Endothelial cell of umbilical vein (primary cell): ENCODE results near the gene TGM6. TPM values are rescaled to one million over a fixed set of nuclear protein-coding genes. Genes with fewer than 3 reads are reported as not detected.

Experiments used
- BruUV-seq: library from RNA; stranded (reverse); fragments of 400-500 nt; replicated peaks from 2 replicates; lab custom pipeline; 2021; lab: Mats Ljungman, UMichigan
- CTCF ChIA-PET: fragments of 300-600, 350-600 bp; sonication (Branson Sonifier 250); formaldehyde crosslinking; loops from one replicate; lab custom pipeline; 2021; ENCODE audit warnings: antibody characterized with exemption, inconsistent platforms; lab: Charles Lee
- POLR2A ChIA-PET: fragments of 300-600, 350-600 bp; sonication (Branson Sonifier 250); formaldehyde crosslinking; loops from one replicate; lab custom pipeline; 2021; ENCODE audit warnings: antibody characterized with exemption, inconsistent platforms; lab: Charles Lee
- DNase-seq: peaks from one replicate; pipeline ENCODE4 v3.0.0-alpha.2; 2011; ENCODE audit warnings: low read depth, low spot score
- FAIRE-seq: peaks from 2 replicates; lab custom pipeline; 2011; peaks lifted over from hg19 to GRCh38; lab: Jason Lieb, UNC
- H2AFZ ChIP-seq: 2 replicates; pipeline ENCODE4 v1.6.0; 2012; ENCODE audit warnings: low read depth, low read length, control low read depth, inconsistent platforms
- H3K27ac ChIP-seq: 2 replicates; pipeline ENCODE4 v1.5.1; 2011; ENCODE audit warnings: low read depth, mild to moderate bottlenecking, control low read depth, low read length, moderate library complexity; ENCODE audit not compliant: insufficient read depth
- H3K27me3 ChIP-seq, 2 experiments: 2 replicates each; pipeline versions ENCODE4 v1.6.0 to v1.6.1; 2011; ENCODE audit warnings: low read length in 2 of 2, mixed read lengths in 1 of 2; ENCODE audit not compliant: control insufficient read depth in 2 of 2, insufficient read depth in 2 of 2
- H3K36me3 ChIP-seq, 2 experiments: 2 replicates in 1 of 2; 3 replicates in 1 of 2; pipeline ENCODE4 v1.5.1; 2011; ENCODE audit warnings: low read length in 2 of 2, mild to moderate bottlenecking in 1 of 2, moderate library complexity in 1 of 2; ENCODE audit not compliant: control insufficient read depth in 2 of 2, insufficient read depth in 2 of 2; ENCODE audit errors: extremely low read depth in 1 of 2
- H3K4me1 ChIP-seq: 3 replicates; pipeline ENCODE4 v1.5.1; 2011; ENCODE audit warnings: mild to moderate bottlenecking, low read length; ENCODE audit not compliant: control insufficient read depth, insufficient read depth; ENCODE audit errors: extremely low read depth
- H3K4me2 ChIP-seq: 2 replicates; pipeline ENCODE4 v1.6.1; 2011; ENCODE audit warnings: low read length, control low read depth, mixed read lengths; ENCODE audit not compliant: insufficient read depth
- H3K4me3 ChIP-seq, 3 experiments: fragments of 200-600 bp in 1 of 3; sonication (generic), shearing (Covaris generic) in 1 of 3; replicated peaks in 1 of 3; 2 replicates each; pipeline ENCODE4 v1.5.1; 2011 to 2016; ENCODE audit warnings: control low read depth in 3 of 3, low read length in 3 of 3, mild to moderate bottlenecking in 2 of 3, inconsistent platforms in 1 of 3, low read depth in 1 of 3, moderate library complexity in 1 of 3; ENCODE audit not compliant: insufficient read depth in 1 of 3
- H3K79me2 ChIP-seq: 2 replicates; pipeline ENCODE4 v1.6.0; 2012; ENCODE audit warnings: low read length, inconsistent platforms; ENCODE audit not compliant: control insufficient read depth, insufficient read depth
- H3K9ac ChIP-seq: replicated peaks from 2 replicates; pipeline ENCODE3; 2011; ENCODE audit warnings: low read length, control low read depth; ENCODE audit not compliant: insufficient read depth; ENCODE audit errors: extremely low read depth
- H3K9me1 ChIP-seq: replicated peaks from 3 replicates; pipeline ENCODE4 v1.6.0; 2011; ENCODE audit warnings: mild to moderate bottlenecking, low read length; ENCODE audit not compliant: control insufficient read depth, insufficient read depth; ENCODE audit errors: extremely low read depth
- H3K9me3 ChIP-seq: replicated peaks from 2 replicates; pipeline ENCODE4 v1.5.1; 2012; ENCODE audit warnings: low read length, inconsistent platforms; ENCODE audit not compliant: control insufficient read depth, insufficient read depth
- H4K20me1 ChIP-seq: replicated peaks from 2 replicates; pipeline ENCODE3; 2011; ENCODE audit warnings: mild to moderate bottlenecking, low read length; ENCODE audit not compliant: control insufficient read depth, insufficient read depth; ENCODE audit errors: extremely low read depth
- EZH2 ChIP-seq: IDR thresholded peaks from 2 replicates; pipeline ENCODE4 v1.6.1; 2012; ENCODE audit warnings: borderline replicate concordance, low read depth, mild to moderate bottlenecking, moderate library complexity, low read length, inconsistent platforms; ENCODE audit not compliant: severe bottlenecking
- FOS ChIP-seq: IDR thresholded peaks from 2 replicates; pipeline ENCODE4 v1.6.1; 2011; ENCODE audit warnings: mild to moderate bottlenecking, low read length, moderate library complexity, borderline replicate concordance; ENCODE audit not compliant: insufficient read depth
- GATA2 ChIP-seq: IDR thresholded peaks from 2 replicates; pipeline ENCODE4 v1.7.0; 2011; ENCODE audit warnings: low read depth, mild to moderate bottlenecking, moderate library complexity, mixed read lengths, low read length; ENCODE audit not compliant: insufficient read length, insufficient read depth
- JUN ChIP-seq: IDR thresholded peaks from 2 replicates; pipeline ENCODE4 v1.6.1; 2011; ENCODE audit warnings: borderline replicate concordance, low read depth; ENCODE audit not compliant: insufficient read length, insufficient read depth
- MYC ChIP-seq: IDR thresholded peaks from one replicate; pipeline ENCODE4 v1.6.1; 2011; ENCODE audit warnings: mild to moderate bottlenecking, low read depth, low read length
- POLR2A ChIP-seq: IDR thresholded peaks from 2 replicates; pipeline ENCODE4 v1.6.1; 2012; ENCODE audit warnings: low read depth, mild to moderate bottlenecking, control low read depth, low read length
- POLR2AphosphoS5 ChIP-seq: IDR thresholded peaks from 2 replicates; pipeline ENCODE4 v1.6.1; 2012; ENCODE audit warnings: low read depth, mild to moderate bottlenecking, control low read depth, low read length, moderate library complexity; ENCODE audit not compliant: insufficient read depth
- dilution Hi-C: fragments of 300-500 bp; cut with MboI; formaldehyde crosslinking; loops from one replicate; pipeline ENCODE4 v1.15.0; 2019; ENCODE audit warnings: low sequenced_read_pairs; ENCODE audit not compliant: extremely low pct_ligation_motif_present
- intact Hi-C: fragments of 100-400 bp; cut with micrococcal nuclease; formaldehyde crosslinking; loops from one replicate; pipeline ENCODE4 v1.10.0; 2022
- polyA plus RNA-seq, 4 experiments: library from polyadenylated mRNA; depleted of rRNA in 3 of 4; stranded (reverse) in 3 of 4; unstranded in 1 of 4; fragments of >200 nt; gene quantifications; 2 replicates each; pipeline versions ENCODE4 v1.2.1 to v1.2.3, GENCODE V29; 2011 to 2012; ENCODE audit warnings: missing spikeins in 1 of 4
- total RNA-seq: library from RNA; stranded (reverse); gene quantifications from 2 replicates; pipeline ENCODE4 v1.2.3, GENCODE V29; 2021
- TF ChIP-seq, protein P1 (sequence below): IDR thresholded peaks from 2 replicates; pipeline ENCODE4 v1.6.1; 2011; ENCODE audit not compliant: insufficient read depth, insufficient read length
- TF ChIP-seq, protein P2 (sequence below), 2 donors: IDR thresholded peaks; 1 replicate in 1 of 2; 2 replicates in 1 of 2; pipeline ENCODE4 v1.5.1; 2011; ENCODE audit warnings: low read length in 2 of 2, mild to moderate bottlenecking in 2 of 2, moderate library complexity in 2 of 2, control low read depth in 1 of 2, inconsistent platforms in 1 of 2, low read depth in 1 of 2; ENCODE audit not compliant: insufficient read depth in 1 of 2; ENCODE audit errors: extremely low read depth in 1 of 2

TGM6 gene
- total and polyA plus RNA-seq, 2 donors (not counting 3 experiments of a cell fraction or from before 2014, with no cell fraction given), result not detected

DNA sequence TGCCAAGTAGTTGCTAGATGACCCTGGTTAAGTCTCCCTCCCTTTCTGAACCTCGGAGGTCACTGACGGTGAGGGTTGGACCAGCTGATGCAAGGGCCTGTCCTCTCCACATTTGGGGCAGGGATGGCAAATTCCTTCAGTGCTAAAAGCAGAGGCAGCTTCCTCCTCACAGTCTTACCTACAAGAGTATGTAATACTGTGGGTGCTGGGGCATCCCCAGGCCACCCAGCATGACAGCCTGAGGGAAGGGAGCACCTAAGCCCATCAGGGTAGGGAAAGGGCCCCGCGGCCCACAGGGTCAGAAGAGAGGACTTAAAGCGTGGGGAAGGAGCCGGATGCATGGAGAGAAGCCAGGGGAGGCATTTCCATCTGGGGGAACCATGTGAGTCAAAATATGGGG, 46.9 kb upstream of the TGM6 start:
- POLR2A ChIA-PET, result interaction anchor here (0.6 kb wide), 1 partner anchor 37 kb away, joined by 3 read pairs; no protein-coding TSS in a partner anchor
- no peaks in the 10 kb centered on the region for H3K9me3 ChIP-seq
- FAIRE-seq (no peak), DNase-seq (no peak)
- no peak overlapping the region for H3K4me3 ChIP-seq
- intact Hi-C loops (no loop called here), dilution Hi-C loops (no loop called here)
- no peaks in the 10 kb centered on the region for H3K36me3 ChIP-seq
- no peak overlapping the region for H3K4me2 ChIP-seq
- H2AFZ ChIP-seq, result no peak overlapping the region
- H3K9me1 ChIP-seq, result no peaks in the 10 kb centered on the region
- H3K4me1 ChIP-seq, result no peaks in the 10 kb centered on the region
- CTCF ChIA-PET, result interaction anchor here (1.3 kb wide), 1 partner anchor 15 kb away, joined by 3 read pairs; no protein-coding TSS in a partner anchor
- BruUV-seq, result no TSS peak
- H3K27me3 ChIP-seq, result peaks cover 0 to 4% of the 10 kb centered on the region in 2 experiments
- H3K27ac ChIP-seq, result no peak overlapping the region
- H3K79me2 ChIP-seq, result no peaks in the 10 kb centered on the region
- H4K20me1 ChIP-seq, result no peaks in the 10 kb centered on the region
- no peak overlapping the region for H3K9ac ChIP-seq
- TF ChIP-seq POLR2A, result no peak
- TF ChIP-seq, protein P1, sequence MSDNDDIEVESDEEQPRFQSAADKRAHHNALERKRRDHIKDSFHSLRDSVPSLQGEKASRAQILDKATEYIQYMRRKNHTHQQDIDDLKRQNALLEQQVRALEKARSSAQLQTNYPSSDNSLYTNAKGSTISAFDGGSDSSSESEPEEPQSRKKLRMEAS, result no peak
- no peak for TF ChIP-seq MYC
- TF ChIP-seq EZH2, result no peak
- no peak for TF ChIP-seq POLR2AphosphoS5
- TF ChIP-seq GATA2, result no peak
- no peak for TF ChIP-seq JUN
- TF ChIP-seq FOS, result no peak
- TF ChIP-seq, protein P2, sequence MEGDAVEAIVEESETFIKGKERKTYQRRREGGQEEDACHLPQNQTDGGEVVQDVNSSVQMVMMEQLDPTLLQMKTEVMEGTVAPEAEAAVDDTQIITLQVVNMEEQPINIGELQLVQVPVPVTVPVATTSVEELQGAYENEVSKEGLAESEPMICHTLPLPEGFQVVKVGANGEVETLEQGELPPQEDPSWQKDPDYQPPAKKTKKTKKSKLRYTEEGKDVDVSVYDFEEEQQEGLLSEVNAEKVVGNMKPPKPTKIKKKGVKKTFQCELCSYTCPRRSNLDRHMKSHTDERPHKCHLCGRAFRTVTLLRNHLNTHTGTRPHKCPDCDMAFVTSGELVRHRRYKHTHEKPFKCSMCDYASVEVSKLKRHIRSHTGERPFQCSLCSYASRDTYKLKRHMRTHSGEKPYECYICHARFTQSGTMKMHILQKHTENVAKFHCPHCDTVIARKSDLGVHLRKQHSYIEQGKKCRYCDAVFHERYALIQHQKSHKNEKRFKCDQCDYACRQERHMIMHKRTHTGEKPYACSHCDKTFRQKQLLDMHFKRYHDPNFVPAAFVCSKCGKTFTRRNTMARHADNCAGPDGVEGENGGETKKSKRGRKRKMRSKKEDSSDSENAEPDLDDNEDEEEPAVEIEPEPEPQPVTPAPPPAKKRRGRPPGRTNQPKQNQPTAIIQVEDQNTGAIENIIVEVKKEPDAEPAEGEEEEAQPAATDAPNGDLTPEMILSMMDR (IDR thresholded peaks at IDR 0.05; ENCODE audit: extremely low read depth in 1 of 2, insufficient read depth in 1 of 2, low read depth in 1 of 2, low read length in 2 of 2), result no peak
